Measurements from ENCODE around the gene FRMD4B. TPM values are rescaled to one million over a fixed set of nuclear protein-coding genes. Genes with fewer than 3 reads are reported as not detected.
"Not testable (repeated sequence)": the region's sequence is repeated elsewhere in the genome, so short reads cannot be mapped to it uniquely, and the experiment has no call there.

FRMD4B gene
- total RNA-seq, 2 experiments from 2014 or later = 41.2 to 41.4 TPM

DNA sequence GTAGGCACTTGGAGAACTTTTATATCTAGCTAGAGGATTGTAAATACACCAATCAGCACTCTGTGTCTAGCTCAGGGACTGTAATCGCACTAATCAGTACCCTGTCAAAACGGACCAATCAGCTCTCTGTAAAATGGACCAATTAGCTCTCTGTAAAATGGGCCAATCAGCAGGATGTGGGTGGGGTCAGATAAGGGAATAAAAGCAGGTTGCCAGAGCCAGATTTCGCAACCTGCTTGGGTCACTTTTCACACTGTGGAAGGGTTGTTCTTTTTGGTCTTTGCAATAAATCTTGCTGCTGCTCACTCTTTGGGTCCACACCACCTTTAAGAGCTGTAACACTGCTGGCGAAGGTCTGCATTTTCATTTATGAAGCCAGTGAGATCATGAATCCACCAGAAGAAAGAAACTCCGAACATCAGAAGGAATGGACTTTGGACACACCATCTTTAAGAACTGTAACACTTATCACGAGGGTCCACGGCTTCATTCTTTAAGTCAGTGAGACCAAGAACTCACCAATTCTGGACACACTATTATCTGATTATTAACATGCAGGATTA lies 125.0 kb downstream of the FRMD4B start:
- CTCF ChIA-PET, POLR2A ChIA-PET: not testable (repeated sequence)

DNA sequence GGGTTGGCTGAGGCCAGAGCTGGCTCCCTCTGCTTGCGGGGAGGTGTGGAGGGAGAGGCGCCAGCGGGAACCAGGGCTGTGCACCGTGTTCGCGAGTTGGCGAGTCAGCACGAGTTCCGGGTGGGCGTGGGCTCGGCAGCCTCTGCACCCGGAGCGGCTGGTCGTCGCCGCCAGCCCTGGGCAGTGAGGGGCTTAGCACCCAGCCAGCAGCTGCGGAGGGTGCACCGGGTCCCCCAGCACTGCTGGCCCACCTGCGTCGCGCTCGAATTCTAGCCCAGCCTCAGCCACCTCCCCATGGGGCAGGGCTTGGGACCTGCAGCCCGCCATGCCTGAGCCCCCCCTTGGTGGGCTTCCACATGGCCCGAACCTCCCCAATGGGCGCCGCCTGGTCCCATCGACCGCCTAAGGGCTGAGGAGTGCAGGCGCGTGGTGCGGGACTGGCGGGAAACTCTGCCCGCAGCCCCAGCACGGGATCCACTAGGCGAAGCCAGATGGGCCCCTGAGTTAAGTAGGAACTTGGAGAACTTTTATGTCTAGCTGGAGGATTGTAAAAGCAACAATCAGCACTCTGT lies 125.6 kb downstream of the FRMD4B start:
- CTCF ChIA-PET = no interaction called here
- POLR2A ChIA-PET = no interaction called here

DNA sequence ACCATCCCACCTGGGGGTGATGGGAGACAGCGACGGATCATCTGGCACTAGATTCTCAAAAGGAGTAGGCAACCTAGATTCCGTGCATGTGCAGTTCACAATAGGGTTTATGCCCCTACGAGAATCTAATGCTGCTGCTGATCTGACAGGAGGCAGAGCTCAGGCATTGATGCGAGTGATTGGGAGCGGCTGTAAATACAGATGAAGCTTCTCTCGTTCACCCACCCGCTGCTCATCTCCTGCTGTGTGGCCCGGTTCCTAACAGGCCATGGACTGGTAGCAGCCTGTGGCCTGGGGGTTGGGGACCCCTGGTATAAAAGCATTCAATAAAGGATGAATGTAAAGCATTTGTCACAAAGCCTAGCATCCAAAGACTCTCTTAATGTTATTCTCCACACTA lies 126.8 kb downstream of the FRMD4B start:
- ChIA-PET CTCF (no interaction called here), POLR2A (no interaction called here)

DNA sequence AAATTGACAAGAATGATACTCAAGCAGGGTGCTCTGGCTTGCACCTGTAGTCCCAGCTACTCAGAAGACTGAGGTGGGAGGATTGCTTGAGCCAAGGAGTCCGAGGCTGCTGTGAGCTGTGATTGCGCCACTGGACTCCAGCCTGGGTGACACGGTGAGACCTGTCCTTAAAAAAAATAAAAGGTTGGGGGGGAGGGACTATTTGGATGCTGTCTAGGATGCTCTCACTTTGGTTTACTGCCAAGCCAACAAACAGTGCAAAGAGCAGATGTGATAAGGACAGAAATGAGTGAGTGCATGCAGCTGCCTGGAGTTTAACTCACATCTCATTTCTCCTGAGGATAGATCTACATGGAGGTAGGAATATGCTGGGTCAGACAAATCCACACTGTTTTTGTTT lies 130.0 kb downstream of the FRMD4B start:
- POLR2A ChIA-PET = no interaction called here
- CTCF ChIA-PET = no interaction called here

DNA sequence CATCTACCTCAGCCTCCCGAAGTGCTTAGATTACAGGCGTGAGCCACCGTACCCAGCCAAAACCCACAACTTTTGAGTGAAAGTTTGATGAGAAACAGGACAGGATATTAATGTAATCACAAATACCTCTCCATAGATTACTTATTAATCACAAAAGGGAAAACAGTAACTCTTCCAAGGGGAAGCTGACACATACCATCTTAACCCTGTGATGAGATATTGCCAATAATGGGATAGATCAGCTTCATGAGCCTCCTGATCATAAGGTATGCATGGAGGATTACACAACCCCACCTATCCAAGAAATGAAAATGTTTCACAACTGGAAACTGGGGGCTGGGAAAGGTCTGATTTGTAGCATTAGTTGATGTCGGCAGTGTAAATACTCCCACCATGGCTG lies 131.5 kb downstream of the FRMD4B start:
- ChIA-PET POLR2A (no interaction called here), CTCF (no interaction called here)

DNA sequence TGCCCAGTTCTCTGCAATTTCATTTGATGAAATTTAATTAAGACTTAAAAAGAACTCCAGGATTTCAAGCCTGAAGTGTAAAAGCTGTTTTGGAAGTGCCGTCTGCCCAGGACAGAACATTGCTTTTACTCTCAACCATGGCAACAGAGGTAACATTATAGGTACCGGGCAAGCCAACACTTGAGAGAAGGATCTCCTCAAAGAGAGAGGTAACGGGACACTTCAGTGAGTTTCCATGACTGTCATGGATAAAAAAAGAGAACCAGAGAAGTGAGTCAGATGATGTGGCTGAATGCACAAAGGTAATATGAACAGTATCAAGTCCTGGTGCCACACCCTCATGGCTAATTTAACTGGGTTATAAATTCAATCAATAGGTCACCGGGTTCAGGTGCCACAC lies 133.3 kb downstream of the FRMD4B start:
- CTCF ChIA-PET = no interaction called here

DNA sequence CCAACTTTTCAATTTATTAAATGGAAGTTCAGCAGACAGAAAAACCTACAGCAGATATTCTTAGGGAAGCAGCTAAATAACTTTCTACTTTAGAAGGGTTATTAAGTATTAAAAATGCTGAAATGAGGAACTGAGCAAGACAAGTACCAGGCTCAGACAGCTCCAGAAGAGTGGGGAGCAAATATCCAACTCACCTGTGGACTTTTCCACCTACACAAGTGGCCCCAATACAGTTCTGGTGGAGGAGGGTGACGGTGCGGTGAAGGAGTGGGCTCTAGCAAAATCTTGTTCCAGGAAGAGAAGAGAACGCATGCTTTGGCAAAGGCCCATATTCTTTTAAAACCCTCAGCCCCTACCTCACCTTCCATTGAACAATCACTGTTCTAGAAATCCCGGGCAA lies 133.7 kb downstream of the FRMD4B start:
- CTCF ChIA-PET = no interaction called here

More for the DNA sequence above, 133.3 kb downstream of the FRMD4B start:
- POLR2A ChIA-PET = no interaction called here

DNA sequence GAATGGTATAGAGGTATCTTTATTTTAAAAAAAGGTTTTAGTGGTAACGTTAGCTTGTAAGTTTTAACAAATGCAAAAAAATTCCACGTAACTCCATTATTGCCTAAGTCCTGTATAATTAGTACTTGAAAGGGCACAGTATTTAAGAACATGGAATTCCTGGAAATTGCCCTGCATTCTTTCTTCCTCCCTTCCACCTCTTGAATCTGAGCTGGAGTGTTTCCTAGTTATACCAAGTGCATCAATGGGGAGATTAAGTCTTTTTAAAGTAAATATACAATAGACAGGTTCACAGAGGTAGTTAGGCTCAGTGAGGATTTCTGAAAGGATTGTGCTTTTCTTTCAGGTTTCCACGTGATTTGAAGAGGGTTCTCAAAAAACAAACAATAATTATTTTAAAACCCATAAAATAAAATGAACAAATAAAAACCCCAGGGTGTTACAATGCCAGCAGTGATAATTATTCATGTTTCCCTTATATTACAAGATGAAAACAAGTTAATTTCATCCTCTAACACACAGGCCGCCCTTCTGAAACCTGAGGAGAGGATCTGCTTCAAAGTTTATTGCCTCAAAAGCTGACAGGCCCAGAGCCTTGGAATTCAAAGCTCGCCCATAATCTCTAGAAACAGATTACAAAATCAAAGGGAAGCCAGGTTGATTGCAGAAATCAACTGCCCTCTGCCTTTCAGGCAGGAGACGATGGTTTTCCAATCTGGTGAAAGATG lies 134.6 kb downstream of the FRMD4B start:
- CTCF ChIA-PET = no interaction called here
- POLR2A ChIA-PET = no interaction called here

More for the DNA sequence above, 133.7 kb downstream of the FRMD4B start:
- POLR2A ChIA-PET = no interaction called here

DNA sequence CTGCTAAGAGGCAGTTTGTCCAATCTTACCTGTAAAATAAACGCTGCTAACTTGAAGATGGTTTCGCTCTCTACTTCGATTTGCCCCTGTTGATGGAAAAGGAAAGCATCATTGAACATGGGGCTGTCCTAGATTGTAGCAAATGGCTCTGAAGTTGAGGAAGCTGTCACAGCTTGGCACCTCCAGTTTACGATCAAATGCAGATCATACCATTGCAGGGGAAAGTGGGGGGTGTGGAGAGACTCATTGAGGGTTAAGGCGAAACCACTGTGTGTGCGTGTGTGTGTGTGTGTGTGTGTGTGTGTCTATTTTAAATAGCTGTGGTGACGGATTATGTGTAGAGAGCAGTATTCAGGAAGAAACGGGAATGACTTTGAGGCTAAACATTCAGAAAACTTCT lies 135.9 kb downstream of the FRMD4B start:
- CTCF ChIA-PET = interaction anchor here (0.7 kb wide), 1 partner anchor 43 kb away, joined by 3 read pairs; no protein-coding TSS in a partner anchor
- POLR2A ChIA-PET = interaction anchor here (1.5 kb wide), 1 partner anchor 50 kb away, joined by 3 read pairs; no protein-coding TSS in a partner anchor

DNA sequence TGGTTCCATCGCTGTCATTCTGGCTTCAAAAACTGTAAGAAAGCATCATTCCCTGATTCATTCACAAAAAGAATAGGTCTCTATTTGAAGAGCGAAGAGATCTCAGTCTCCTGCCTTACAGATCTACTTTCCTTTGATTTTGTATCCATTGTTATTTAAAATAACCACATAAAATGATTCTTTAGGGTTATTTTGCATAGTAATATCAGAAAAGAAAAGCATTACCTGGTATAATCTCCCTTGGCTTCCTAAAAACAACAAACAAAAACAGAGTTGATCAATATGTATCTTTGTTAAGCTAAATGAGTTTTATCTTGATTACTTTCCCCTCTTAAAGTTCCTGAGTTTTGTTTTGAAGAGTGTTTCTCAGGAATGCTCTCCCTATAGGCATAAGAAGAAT lies 136.9 kb downstream of the FRMD4B start:
- POLR2A ChIA-PET = interaction anchor here (1.5 kb wide), 1 partner anchor 49 kb away, joined by 3 read pairs; no protein-coding TSS in a partner anchor
- CTCF ChIA-PET = interaction anchor here (0.7 kb wide), 1 partner anchor 42 kb away, joined by 3 read pairs; no protein-coding TSS in a partner anchor

DNA sequence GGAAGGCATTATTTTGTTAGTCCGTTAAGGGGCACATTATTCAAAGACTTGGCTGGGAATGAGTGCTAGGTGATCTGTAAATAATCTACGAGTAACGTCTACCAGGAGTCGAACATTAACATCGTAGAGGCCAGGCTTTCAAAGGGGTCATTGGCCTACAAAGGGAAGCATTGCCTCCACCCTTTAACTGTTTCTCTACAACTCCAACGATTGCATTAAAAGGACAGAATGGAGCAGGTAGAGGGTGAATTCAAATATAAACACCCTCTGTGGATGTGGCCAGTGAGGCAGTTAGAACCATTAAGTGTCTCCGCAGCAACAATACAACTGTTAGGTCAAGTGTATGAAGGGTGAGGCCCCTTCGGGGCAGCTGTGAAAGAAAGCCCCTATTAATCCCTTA lies 137.5 kb downstream of the FRMD4B start:
- ChIA-PET CTCF (no interaction called here), POLR2A (no interaction called here)

DNA sequence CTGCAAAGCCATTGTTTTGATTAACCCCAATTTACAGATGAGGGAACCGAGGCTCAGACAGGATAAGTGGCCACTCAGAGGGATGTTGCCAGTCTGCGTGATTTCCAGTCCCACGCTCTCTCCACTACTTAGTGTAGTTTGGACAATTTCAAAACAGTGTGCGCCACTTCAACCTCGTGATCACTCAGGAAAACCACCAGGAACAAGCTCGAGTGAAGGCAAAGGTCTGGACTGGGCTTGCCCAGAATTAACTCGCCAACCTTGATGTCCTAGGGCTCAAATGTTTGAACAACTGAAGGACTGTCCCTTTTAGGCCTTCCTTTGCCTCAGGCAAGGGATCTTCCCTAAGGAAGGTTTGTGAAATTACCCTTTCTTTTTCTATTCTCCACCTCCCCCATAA lies 139.3 kb downstream of the FRMD4B start:
- ChIA-PET CTCF (no interaction called here), POLR2A (no interaction called here)

DNA sequence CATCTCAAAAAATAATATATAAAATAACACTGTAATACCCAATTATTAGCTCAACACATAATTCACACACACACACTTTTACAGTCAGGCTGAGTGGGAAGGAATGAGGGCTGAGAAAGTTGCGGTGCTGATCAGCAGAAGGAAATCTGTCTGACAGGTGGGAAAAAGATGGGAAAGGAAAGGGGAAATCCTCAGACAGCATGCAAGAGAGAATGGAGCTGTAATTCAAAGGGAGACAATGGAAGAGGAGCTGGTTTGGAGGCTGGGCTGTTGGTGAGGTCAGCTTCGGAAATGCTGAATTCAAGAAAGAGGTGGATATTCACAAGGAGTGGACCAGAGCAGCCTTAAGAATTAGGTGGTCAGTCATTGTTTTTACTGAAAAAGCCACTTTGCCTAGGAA lies 141.8 kb downstream of the FRMD4B start:
- ChIA-PET CTCF (interaction anchor here (1.4 to 1.7 kb wide), 2 partner anchors 62 to 83 kb away, joined by 3 to 4 read pairs; no protein-coding TSS in a partner anchor), POLR2A (no interaction called here)

DNA sequence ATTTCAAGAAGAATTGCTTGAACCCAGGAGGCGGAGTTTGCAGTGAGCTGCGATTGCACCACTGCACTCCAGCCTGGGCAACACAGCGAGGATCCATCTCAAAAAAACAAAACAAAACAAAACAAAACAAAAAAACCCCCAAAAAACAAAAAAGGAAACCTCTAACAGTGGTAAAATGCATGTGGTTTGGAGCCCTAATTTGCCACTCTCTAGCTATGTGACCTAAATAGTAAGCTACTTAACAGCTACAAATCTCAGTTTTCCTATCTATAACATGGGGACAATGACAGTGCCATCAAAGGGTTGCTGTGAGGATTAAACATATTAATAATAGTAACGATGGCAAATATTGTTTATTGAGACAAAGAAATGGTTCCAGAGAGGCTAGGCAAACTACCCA lies 144.1 kb downstream of the FRMD4B start:
- POLR2A ChIA-PET = no interaction called here

DNA sequence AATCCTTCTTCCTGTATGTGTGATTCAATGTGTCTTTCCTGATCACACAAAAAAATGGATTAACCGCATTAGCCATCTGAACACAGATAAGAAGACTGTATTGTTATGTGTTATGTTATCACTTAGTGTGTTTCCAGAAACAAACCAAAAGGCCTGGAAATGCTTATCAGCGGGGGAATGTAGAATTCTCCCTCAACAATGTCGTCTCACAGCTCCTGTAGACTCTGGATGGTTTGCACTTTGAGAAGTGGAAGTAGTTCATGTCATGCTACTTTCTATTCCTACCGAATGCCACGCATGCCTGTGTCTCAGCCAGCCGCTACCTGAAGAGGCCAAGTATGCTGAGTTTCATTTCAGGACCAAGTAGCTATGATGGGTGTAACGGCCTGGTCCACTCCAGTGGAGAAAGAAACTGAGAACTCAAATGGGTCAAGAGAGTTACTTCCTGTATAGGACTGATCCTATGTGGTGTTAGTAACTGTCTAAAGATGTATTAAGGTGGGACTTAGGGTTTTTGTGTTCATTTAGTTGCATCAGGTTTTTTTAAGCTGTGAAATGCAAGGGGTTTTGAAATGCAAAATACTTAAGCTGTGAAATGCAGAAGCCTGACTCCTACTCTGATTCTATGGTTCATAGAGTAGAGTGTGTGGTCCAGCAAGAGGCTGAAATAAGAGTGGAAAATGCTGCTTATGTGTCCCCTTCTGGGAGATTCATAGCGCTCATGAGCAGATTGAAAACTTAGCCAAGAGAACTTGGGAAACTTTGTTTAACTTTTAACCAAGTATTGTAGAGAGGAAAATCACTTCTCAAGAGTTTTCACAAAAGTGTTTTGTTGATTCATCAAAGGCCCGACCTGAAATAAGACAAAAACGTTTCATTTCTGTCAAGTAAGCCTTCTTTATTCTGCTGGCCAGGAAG lies 145.0 kb downstream of the FRMD4B start:
- CTCF ChIA-PET = no interaction called here
- POLR2A ChIA-PET = no interaction called here

More for the DNA sequence above, 144.1 kb downstream of the FRMD4B start:
- CTCF ChIA-PET = no interaction called here

DNA sequence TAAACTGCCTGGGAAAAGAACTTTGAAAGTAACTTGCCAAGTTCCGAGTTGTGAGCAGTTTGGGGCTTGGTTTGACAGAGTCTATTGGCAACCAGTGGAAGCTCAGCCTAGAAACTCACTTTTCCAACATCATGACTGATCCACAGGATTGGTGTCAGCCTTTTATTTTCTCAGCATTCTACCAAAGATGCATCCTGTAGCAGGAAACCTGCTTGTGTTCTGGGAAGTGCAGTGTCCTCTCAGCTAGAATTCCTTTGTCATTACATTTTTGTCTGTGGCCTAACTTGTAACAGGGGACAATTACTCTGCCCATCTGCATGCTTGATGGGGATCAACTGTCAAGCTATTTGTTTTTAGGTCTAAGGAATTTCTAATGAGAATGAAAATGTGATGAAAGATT lies 146.8 kb downstream of the FRMD4B start:
- CTCF ChIA-PET = interaction anchor here (0.6 to 1.0 kb wide), 2 partner anchors 65 to 67 kb away, joined by 3 read pairs; no protein-coding TSS in a partner anchor
- POLR2A ChIA-PET = no interaction called here

DNA sequence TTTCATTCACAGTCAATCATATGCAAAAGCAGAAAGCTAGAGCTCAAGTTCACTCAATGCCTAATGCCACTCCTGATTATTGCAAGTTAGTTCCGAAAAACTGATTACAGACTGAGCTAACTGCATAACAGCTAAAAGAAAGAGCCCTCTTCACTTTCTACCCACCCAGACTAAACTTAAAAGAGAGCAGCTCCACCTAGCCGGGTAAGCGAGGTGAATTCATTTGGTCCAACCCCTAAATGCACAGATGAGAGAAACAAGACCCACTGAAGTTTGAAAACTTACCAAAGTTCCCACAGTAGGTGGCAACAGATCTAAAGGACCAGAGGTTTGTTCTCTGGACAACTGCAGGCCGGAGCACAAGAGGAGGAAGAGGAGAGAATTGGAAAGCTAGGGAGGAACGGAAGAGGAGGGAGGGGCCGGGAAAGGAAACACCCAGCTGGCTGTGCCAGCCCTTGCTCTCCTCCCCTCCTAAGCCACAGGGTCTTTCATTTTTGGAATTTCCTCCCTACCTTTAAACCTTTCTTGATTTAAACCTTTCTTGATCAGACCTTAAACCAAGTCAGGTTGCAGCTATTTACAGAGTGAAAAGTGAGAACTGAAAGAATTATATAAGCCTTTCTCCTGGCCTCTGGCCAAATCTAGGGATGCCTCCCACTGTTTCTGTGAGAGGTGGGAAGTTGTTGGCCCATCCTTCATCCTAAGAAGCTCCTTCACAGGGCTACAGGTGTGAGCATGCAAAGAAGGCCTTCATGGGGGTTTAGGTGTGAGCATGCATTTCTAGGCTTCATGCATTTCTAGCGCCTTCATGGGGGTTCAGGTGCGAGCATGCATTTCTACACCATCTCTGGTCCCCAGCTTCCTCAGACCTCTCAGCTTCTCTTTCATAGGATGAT lies 148.8 kb downstream of the FRMD4B start:
- POLR2A ChIA-PET = no interaction called here

DNA sequence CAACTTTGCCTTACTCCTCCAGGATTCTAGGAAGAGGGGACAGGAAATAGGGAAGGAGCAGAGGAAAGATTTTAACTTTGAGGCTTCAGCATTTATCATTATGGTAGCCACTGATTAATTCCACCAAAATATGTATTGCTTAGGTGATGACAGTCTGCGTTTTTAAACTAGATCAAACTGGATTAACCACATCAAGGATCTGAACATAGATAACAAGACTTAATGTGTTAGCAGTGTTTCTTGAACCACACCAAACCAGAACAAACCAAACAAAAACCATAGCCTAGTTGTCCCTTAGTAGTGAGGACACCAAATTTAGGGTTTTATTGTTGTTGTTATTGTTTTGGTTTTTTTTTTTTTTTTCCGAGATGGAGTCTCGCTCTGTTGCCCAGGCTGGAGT lies 150.0 kb downstream of the FRMD4B start:
- ChIA-PET CTCF (interaction anchor here (1.1 to 1.2 kb wide), 2 partner anchors 49 to 70 kb away, joined by 3 read pairs; no protein-coding TSS in a partner anchor), POLR2A (no interaction called here)

More for the DNA sequence above, 148.8 kb downstream of the FRMD4B start:
- CTCF ChIA-PET = interaction anchor here (0.6 to 1.7 kb wide), 5 partner anchors 28 to 75 kb away, joined by 3 to 6 read pairs (median 3); no protein-coding TSS in a partner anchor

DNA sequence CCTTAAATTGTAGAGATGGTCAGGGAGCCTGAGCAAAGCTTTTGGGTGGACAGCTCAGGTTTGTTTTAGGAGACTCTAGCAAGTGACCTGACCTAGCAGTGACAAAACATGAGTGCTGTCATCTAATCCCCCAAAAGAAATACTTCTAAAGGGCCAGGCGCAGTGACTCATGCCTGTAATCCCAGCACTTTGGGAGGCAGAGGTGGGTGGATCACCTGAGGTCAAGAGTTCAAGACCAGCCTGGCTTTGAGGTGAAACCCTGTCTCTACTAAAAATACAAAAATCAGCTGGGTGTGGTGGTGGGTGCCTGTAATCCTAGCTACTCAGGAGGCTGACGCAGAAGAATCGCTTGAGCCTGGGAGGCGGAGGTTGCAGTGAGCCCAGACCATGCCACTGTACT lies 150.7 kb downstream of the FRMD4B start:
- POLR2A ChIA-PET, CTCF ChIA-PET: not testable (repeated sequence)
